WTC11 (cell line): ENCODE measurements around the gene NFS1. TPM values are rescaled to one million over a fixed set of nuclear protein-coding genes. Genes with fewer than 3 reads are reported as not detected.

Source experiments
- ATAC-seq: fragments of 200-7000 bp; cut with Tn5 transposase; 2 replicates; pipeline ENCODE4 v1.10.0; 2021; ENCODE audit warnings: mild to moderate bottlenecking, moderate library complexity
- CTCF ChIA-PET: fragments of 300-600 bp; sonication (Branson Sonifier 250); formaldehyde crosslinking; loops from one replicate; lab custom pipeline; 2021; ENCODE audit warnings: antibody characterized with exemption; lab: Charles Lee
- POLR2A ChIA-PET: fragments of 350-600 bp; sonication (Branson Sonifier 250); formaldehyde crosslinking; loops from one replicate; lab custom pipeline; 2021; ENCODE audit warnings: antibody characterized with exemption; lab: Charles Lee
- DNase-seq: peaks from one replicate; pipeline ENCODE4 v3.0.0; 2021; ENCODE audit warnings: low spot score
- H3K27ac Mint-ChIP-seq: 2 replicates; pipeline ENCODE4 v1.8.0; 2021; ENCODE audit warnings: mixed read lengths
- H3K27me3 Mint-ChIP-seq: 2 replicates; pipeline ENCODE4 v1.8.0; 2021; ENCODE audit warnings: low read depth, mild to moderate bottlenecking, moderate library complexity, mixed read lengths
- H3K36me3 Mint-ChIP-seq: 2 replicates; pipeline ENCODE4 v1.8.0; 2021; ENCODE audit warnings: mixed read lengths
- H3K4me1 Mint-ChIP-seq: 2 replicates; pipeline ENCODE4 v1.8.0; 2022; ENCODE audit warnings: mixed read lengths
- H3K4me3 Mint-ChIP-seq: 2 replicates; pipeline ENCODE4 v1.8.0; 2021; ENCODE audit warnings: mild to moderate bottlenecking, moderate library complexity, mixed read lengths
- H3K9me3 Mint-ChIP-seq: 2 replicates; pipeline ENCODE4 v1.8.0; 2021; ENCODE audit warnings: mixed read lengths
- ATF6 ChIP-seq: sonication (generic); formaldehyde crosslinking; IDR thresholded peaks from 2 replicates; pipeline ENCODE4 v1.8.1; 2023; ENCODE audit warnings: mild to moderate bottlenecking, missing genetic modification reagents
- CBFB ChIP-seq: sonication (generic); formaldehyde crosslinking; IDR thresholded peaks from 2 replicates; pipeline ENCODE4 v1.8.1; 2022; ENCODE audit warnings: mild to moderate bottlenecking, low read depth, missing genetic modification reagents
- CDX4 ChIP-seq: fragments of 250-450 bp; sonication (Bioruptor Pico); IDR thresholded peaks from 2 replicates; pipeline ENCODE4 v1.9.0; 2021; ENCODE audit warnings: moderate library complexity, mild to moderate bottlenecking, inconsistent platforms, borderline replicate concordance
- E2F5 ChIP-seq: sonication (generic); formaldehyde crosslinking; IDR thresholded peaks from 2 replicates; pipeline ENCODE4 v1.8.1; 2022; ENCODE audit warnings: mild to moderate bottlenecking, moderate library complexity, missing genetic modification reagents
- FOXK1 ChIP-seq: sonication (generic); formaldehyde crosslinking; IDR thresholded peaks from 2 replicates; pipeline ENCODE4 v1.8.0; 2022; ENCODE audit warnings: mild to moderate bottlenecking, moderate library complexity, missing genetic modification reagents
- HMGXB4 ChIP-seq: sonication (generic); formaldehyde crosslinking; IDR thresholded peaks from 2 replicates; pipeline ENCODE4 v1.8.1; 2023; ENCODE audit warnings: mild to moderate bottlenecking, moderate library complexity, missing genetic modification reagents
- JUN ChIP-seq: sonication (generic); formaldehyde crosslinking; IDR thresholded peaks from 2 replicates; pipeline ENCODE4 v1.8.0; 2023; ENCODE audit warnings: mild to moderate bottlenecking, missing genetic modification reagents
- MXD4 ChIP-seq: fragments of 250-450 bp; sonication (Bioruptor Pico); IDR thresholded peaks from 2 replicates; pipeline ENCODE4 v1.8.0; 2021; ENCODE audit warnings: mild to moderate bottlenecking, moderate library complexity, borderline replicate concordance
- NR1H2 ChIP-seq: sonication (generic); formaldehyde crosslinking; IDR thresholded peaks from 2 replicates; pipeline ENCODE4 v1.9.0; 2021; ENCODE audit warnings: mild to moderate bottlenecking, moderate library complexity, missing genetic modification reagents
- PRRX2 ChIP-seq: fragments of 250-450 bp; sonication (Bioruptor Pico); IDR thresholded peaks from 2 replicates; pipeline ENCODE4 v1.8.0; 2021; ENCODE audit warnings: mild to moderate bottlenecking
- RELA ChIP-seq: sonication (generic); formaldehyde crosslinking; IDR thresholded peaks from 2 replicates; pipeline ENCODE4 v1.8.1; 2022; ENCODE audit warnings: missing genetic modification reagents, mild to moderate bottlenecking, borderline replicate concordance
- SOX15 ChIP-seq: fragments of 250-450 bp; sonication (Bioruptor Pico); IDR thresholded peaks from 2 replicates; pipeline ENCODE4 v1.9.0; 2021; ENCODE audit warnings: mild to moderate bottlenecking
- SP1 ChIP-seq: sonication (generic); formaldehyde crosslinking; conservative IDR thresholded peaks from 2 replicates; pipeline ENCODE4 v1.8.1; 2022; ENCODE audit warnings: missing genetic modification reagents
- TCF7 ChIP-seq: sonication (generic); formaldehyde crosslinking; IDR thresholded peaks from 2 replicates; pipeline ENCODE4 v1.8.0; 2022; ENCODE audit warnings: mild to moderate bottlenecking, low read depth, missing genetic modification reagents, moderate library complexity
- USF2 ChIP-seq: sonication (generic); formaldehyde crosslinking; IDR thresholded peaks from 2 replicates; pipeline ENCODE4 v1.8.1; 2023; ENCODE audit warnings: mild to moderate bottlenecking, missing genetic modification reagents, moderate library complexity
- ZBTB21 ChIP-seq: sonication (generic); formaldehyde crosslinking; IDR thresholded peaks from 2 replicates; pipeline ENCODE4 v1.8.1; 2023; ENCODE audit warnings: mild to moderate bottlenecking, missing genetic modification reagents, borderline replicate concordance
- ZBTB43 ChIP-seq: sonication (generic); formaldehyde crosslinking; IDR thresholded peaks from 2 replicates; pipeline ENCODE4 v1.8.1; 2023; ENCODE audit warnings: mild to moderate bottlenecking, missing genetic modification reagents
- ZNF219 ChIP-seq: sonication (generic); formaldehyde crosslinking; IDR thresholded peaks from 2 replicates; pipeline ENCODE4 v1.8.0; 2023; ENCODE audit warnings: missing genetic modification reagents, mild to moderate bottlenecking, borderline replicate concordance
- ZNF263 ChIP-seq: sonication (generic); formaldehyde crosslinking; IDR thresholded peaks from 2 replicates; pipeline ENCODE4 v1.8.1; 2022; ENCODE audit warnings: low read depth, mild to moderate bottlenecking, moderate library complexity, missing genetic modification reagents
- ZNF281 ChIP-seq: sonication (generic); formaldehyde crosslinking; IDR thresholded peaks from 2 replicates; pipeline ENCODE4 v1.8.0; 2023; ENCODE audit warnings: mild to moderate bottlenecking, missing genetic modification reagents
- ZNF512 ChIP-seq: sonication (generic); formaldehyde crosslinking; IDR thresholded peaks from 2 replicates; pipeline ENCODE4 v1.8.1; 2022; ENCODE audit warnings: missing genetic modification reagents, borderline replicate concordance
- total RNA-seq: library from RNA; stranded (reverse); gene quantifications from 3 replicates; pipeline ENCODE4 v1.2.3, GENCODE V29; 2021

The NFS1 gene
- total RNA-seq, 1 experiment from 2014 or later = 36.1 TPM

GRCh38 chr20:35626386-35627001 lies 72.7 kb downstream of the NFS1 start:
- peaks cover 4% of the 10 kb centered on the region; the same call in 1 of the 2 replicates for H3K9me3 Mint-ChIP-seq
- DNase-seq = no peak
- H3K4me3 Mint-ChIP-seq = no peak overlapping the region
- no peak for TF ChIP-seq MXD4
- no peak for TF ChIP-seq TCF7 (CRISPR knock-in tag)
- TF ChIP-seq ZNF263 = no peak
- no peak for TF ChIP-seq PRRX2
- TF ChIP-seq FOXK1 (CRISPR knock-in tag) = no peak
- no peak for TF ChIP-seq ATF6 (CRISPR knock-in tag)
- no peak for TF ChIP-seq NR1H2 (CRISPR knock-in tag)
- no peak for TF ChIP-seq ZBTB43 (CRISPR knock-in tag)
- TF ChIP-seq SP1 = no peak
- no peak for TF ChIP-seq ZNF512 (CRISPR knock-in tag)
- no peak for TF ChIP-seq SOX15
- no peak for TF ChIP-seq E2F5
- no peak for TF ChIP-seq JUN (CRISPR knock-in tag)
- no peak for TF ChIP-seq ZNF219 (CRISPR knock-in tag)
- no peak for TF ChIP-seq CDX4 (CRISPR knock-in tag)
- no peak for TF ChIP-seq CBFB (CRISPR knock-in tag)
- no peaks in the 10 kb centered on the region for H3K4me1 Mint-ChIP-seq
- H3K27me3 Mint-ChIP-seq = no peaks in the 10 kb centered on the region
- ATAC-seq = no peak
- ChIA-PET CTCF (no interaction called here), POLR2A (interaction anchor here (0.9 kb wide), 1 partner anchor 8 kb away, joined by 4 read pairs; no protein-coding TSS in a partner anchor)
- peaks cover 55% of the 10 kb centered on the region for H3K36me3 Mint-ChIP-seq
- peak overlapping the region; percentile 70 for H3K27ac Mint-ChIP-seq

- H3K4me3 Mint-ChIP-seq = no peak overlapping the region
Observed at GRCh38 chr20:35625584-35626385, 73.4 kb downstream of the NFS1 start.

More at GRCh38 chr20:35625584-35626385, 73.4 kb downstream of the NFS1 start:
- DNase-seq = no peak
- H3K27ac Mint-ChIP-seq = peak overlapping the region; percentile 64; the same call in 1 of the 2 replicates
- CTCF ChIA-PET = no interaction called here
- ATAC-seq = no peak
- H3K4me1 Mint-ChIP-seq = no peaks in the 10 kb centered on the region
- peaks cover 4% of the 10 kb centered on the region; the same call in 1 of the 2 replicates for H3K9me3 Mint-ChIP-seq
- POLR2A ChIA-PET = no interaction called here
- peaks cover 49% of the 10 kb centered on the region for H3K36me3 Mint-ChIP-seq
- H3K27me3 Mint-ChIP-seq = no peaks in the 10 kb centered on the region
- TF ChIP-seq RELA (CRISPR knock-in tag) (no peak), HMGXB4 (no peak), ZNF281 (CRISPR knock-in tag) (no peak), USF2 (CRISPR knock-in tag) (no peak), ZBTB21 (CRISPR knock-in tag) (no peak)
